A673 (cell line): ENCODE data around the gene NSL1. TPM values are rescaled to one million over a fixed set of nuclear protein-coding genes. Genes with fewer than 3 reads are reported as not detected.

Experiments used
- BruUV-seq: library from RNA; stranded (reverse); fragments of 400-500 nt; replicated peaks from 2 replicates; lab custom pipeline; 2021; lab: Mats Ljungman, UMichigan
- CTCF ChIA-PET: fragments of 300-600 bp; sonication (Branson Sonifier 250); formaldehyde crosslinking; loops from one replicate; lab custom pipeline; 2022; ENCODE audit warnings: antibody characterized with exemption; lab: Charles Lee
- POLR2A ChIA-PET: fragments of 300-600 bp; sonication (Branson Sonifier 250); formaldehyde crosslinking; loops from one replicate; lab custom pipeline; 2022; ENCODE audit warnings: antibody characterized with exemption; ENCODE audit not compliant: low non-redundant PET; lab: Charles Lee
- DNase-seq: peaks from one replicate; pipeline ENCODE4 v3.0.0-alpha.2; 2015; ENCODE audit warnings: low spot score
- H3K27ac ChIP-seq: fragments of 200-600 bp; sonication (generic); 2 replicates; pipeline ENCODE4 v1.5.1; 2016; ENCODE audit warnings: mixed run types, low read depth, mild to moderate bottlenecking, mixed read lengths, antibody characterized with exemption, low read length; ENCODE audit not compliant: poor library complexity, severe bottlenecking
- H3K27me3 ChIP-seq: fragments of 200-600 bp; sonication (generic); replicated peaks from 2 replicates; pipeline ENCODE4 v1.6.1; 2017; ENCODE audit warnings: mixed run types, low read depth, mild to moderate bottlenecking, mixed read lengths, antibody characterized with exemption, low read length; ENCODE audit not compliant: insufficient read depth, poor library complexity
- H3K36me3 ChIP-seq: fragments of 200-600 bp; sonication (generic); 2 replicates; pipeline ENCODE4 v1.6.1; 2016; ENCODE audit warnings: mixed run types, mild to moderate bottlenecking, mixed read lengths, antibody characterized with exemption, low read length; ENCODE audit not compliant: insufficient read depth, poor library complexity, severe bottlenecking
- H3K4me1 ChIP-seq: fragments of 200-600 bp; sonication (generic); 2 replicates; pipeline ENCODE4 v1.6.1; 2017; ENCODE audit warnings: mixed run types, mild to moderate bottlenecking, mixed read lengths, antibody characterized with exemption, low read length; ENCODE audit not compliant: insufficient read depth, poor library complexity, severe bottlenecking
- H3K4me3 ChIP-seq: fragments of 200-600 bp; sonication (generic); 2 replicates; pipeline ENCODE4 v1.5.1; 2016; ENCODE audit warnings: low read depth, mixed run types, mild to moderate bottlenecking, mixed read lengths, low read length; ENCODE audit not compliant: poor library complexity, severe bottlenecking
- H3K9me3 ChIP-seq: fragments of 200-600 bp; sonication (generic); 2 replicates; pipeline ENCODE4 v1.6.1; 2016; ENCODE audit warnings: mixed run types, low read depth, mild to moderate bottlenecking, mixed read lengths, antibody characterized with exemption, low read length; ENCODE audit not compliant: poor library complexity, severe bottlenecking
- EZH2 ChIP-seq: fragments of 200-600 bp; sonication (generic); IDR thresholded peaks from 2 replicates; pipeline ENCODE4 v1.6.1; 2017; ENCODE audit warnings: borderline replicate concordance, low read depth, mild to moderate bottlenecking, mixed read lengths, antibody characterized with exemption, low read length; ENCODE audit not compliant: poor library complexity, severe bottlenecking
- intact Hi-C: fragments of 100-400 bp; cut with micrococcal nuclease; formaldehyde crosslinking; loops from one replicate; pipeline ENCODE4 v1.10.0; 2022; ENCODE audit not compliant: unreplicated experiment
- total RNA-seq: library from RNA; stranded (reverse); gene quantifications from 2 replicates; pipeline ENCODE4 v1.2.3, GENCODE V29; 2021
- TF ChIP-seq, protein P1 (sequence below): fragments of 300-800, 200-600 bp; sonication (generic); conservative IDR thresholded peaks from 2 replicates; pipeline ENCODE4 v1.5.1; 2017; ENCODE audit warnings: low read depth, mild to moderate bottlenecking, antibody characterized with exemption, low read length, moderate library complexity, mixed read lengths

Gene NSL1
- total RNA-seq, 1 experiment from 2014 or later = 48.5 TPM

DNA sequence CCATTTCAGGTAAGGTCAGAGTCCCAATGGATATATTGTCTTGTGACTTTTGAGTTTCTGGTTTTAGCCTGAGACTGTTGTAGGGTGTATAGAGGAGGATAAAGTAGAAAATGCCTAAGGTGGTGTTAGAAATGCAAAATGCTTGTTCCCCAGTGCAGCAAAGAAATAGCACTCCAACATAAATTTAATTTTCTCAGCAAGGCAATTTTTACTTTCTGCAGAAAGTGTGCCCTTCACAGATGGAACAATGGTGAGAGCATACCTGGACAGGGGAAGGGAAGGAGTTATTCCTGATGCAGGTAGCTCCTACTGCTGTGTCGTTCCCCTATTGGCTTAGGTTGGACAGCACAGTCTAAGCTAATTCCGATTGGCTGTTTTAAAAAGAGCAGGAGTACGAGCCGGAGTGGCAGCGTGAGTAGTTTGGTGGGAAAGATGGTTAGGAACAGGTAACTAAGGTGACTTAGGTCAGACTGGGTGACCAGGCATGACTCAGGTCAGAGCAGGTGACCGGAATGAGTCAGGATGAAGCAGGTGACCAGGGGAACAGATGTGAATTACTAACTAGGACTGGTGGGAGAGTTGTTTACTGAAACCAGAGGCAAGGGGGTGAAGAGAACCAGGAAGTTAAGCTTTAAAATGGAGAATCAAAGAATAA is 34.3 kb upstream of the NSL1 start:
- no TSS peak for BruUV-seq
- Histone ChIP-seq H3K9me3 (peaks cover 13% of the 10 kb centered on the region), H3K4me1 (no peaks in the 10 kb centered on the region), H3K27ac (no peak overlapping the region), H3K4me3 (no peak overlapping the region), H3K27me3 (no peaks in the 10 kb centered on the region), H3K36me3 (no peaks in the 10 kb centered on the region)
- TF ChIP-seq, protein P1, sequence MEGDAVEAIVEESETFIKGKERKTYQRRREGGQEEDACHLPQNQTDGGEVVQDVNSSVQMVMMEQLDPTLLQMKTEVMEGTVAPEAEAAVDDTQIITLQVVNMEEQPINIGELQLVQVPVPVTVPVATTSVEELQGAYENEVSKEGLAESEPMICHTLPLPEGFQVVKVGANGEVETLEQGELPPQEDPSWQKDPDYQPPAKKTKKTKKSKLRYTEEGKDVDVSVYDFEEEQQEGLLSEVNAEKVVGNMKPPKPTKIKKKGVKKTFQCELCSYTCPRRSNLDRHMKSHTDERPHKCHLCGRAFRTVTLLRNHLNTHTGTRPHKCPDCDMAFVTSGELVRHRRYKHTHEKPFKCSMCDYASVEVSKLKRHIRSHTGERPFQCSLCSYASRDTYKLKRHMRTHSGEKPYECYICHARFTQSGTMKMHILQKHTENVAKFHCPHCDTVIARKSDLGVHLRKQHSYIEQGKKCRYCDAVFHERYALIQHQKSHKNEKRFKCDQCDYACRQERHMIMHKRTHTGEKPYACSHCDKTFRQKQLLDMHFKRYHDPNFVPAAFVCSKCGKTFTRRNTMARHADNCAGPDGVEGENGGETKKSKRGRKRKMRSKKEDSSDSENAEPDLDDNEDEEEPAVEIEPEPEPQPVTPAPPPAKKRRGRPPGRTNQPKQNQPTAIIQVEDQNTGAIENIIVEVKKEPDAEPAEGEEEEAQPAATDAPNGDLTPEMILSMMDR = no peak
- no peak for TF ChIP-seq EZH2
- ChIA-PET CTCF (no interaction called here), POLR2A (no interaction called here)
- intact Hi-C loops = no loop called here
- DNase-seq = no peak

DNA sequence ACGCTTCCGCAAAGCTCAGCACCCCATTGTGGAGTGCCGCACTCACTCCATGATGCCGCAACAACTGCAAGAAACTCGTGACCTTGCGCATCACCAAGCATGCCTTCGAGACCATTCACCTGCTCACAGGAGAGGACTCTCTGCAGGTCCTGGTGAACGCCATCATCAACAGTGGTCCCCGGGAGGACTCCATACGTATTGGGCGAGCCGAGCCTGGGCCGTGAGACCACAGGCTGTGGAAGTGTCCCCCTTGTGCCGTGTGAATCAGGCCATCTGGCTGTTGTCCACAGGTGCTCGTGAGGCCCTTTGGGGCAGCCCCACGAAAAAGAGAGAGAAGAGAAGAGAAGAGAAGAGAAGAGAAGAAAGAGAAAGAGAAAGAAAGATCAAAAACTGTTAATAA is 32.6 kb upstream of the NSL1 start:
- no peak for DNase-seq
- CTCF ChIA-PET = no interaction called here
- no peaks in the 10 kb centered on the region for H3K4me1 ChIP-seq
- BruUV-seq = no TSS peak
- no peaks in the 10 kb centered on the region for H3K36me3 ChIP-seq
- H3K27me3 ChIP-seq = no peaks in the 10 kb centered on the region
- peaks cover 13% of the 10 kb centered on the region for H3K9me3 ChIP-seq
- POLR2A ChIA-PET = interaction anchor here (0.6 kb wide), 1 partner anchor 1799 kb away, joined by 3 read pairs; no protein-coding TSS in a partner anchor
- TF ChIP-seq EZH2 = no peak
- TF ChIP-seq, protein P1 = no peak
- intact Hi-C loops = no loop called here
- no peak overlapping the region for H3K27ac ChIP-seq
- no peak overlapping the region for H3K4me3 ChIP-seq

DNA sequence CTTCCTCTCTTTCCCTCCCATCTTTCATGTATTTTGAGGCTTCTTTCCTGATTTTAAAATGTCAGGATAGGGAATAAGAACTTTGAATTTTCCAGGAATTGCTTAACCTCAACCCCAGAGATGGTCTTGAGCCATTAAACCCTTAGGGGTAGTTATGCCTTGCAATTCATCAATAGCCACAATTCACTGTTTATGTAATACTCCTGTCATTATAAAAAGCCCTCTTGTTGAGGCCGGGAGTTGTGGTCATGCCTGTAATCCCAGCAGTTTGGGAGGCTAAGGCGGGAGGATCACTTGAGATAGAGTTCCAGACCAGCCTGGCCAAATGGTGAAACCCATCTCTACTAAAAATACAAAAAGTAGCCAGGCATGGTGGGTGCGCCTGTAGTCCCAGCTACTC is 31.4 kb upstream of the NSL1 start:
- intact Hi-C loops = no loop called here
- POLR2A ChIA-PET = no interaction called here
- TF ChIP-seq EZH2 = no peak
- TF ChIP-seq, protein P1 = no peak

More for the DNA sequence above, 31.4 kb upstream of the NSL1 start:
- H3K27ac ChIP-seq = no peak overlapping the region
- no peak for DNase-seq
- H3K4me1 ChIP-seq = no peaks in the 10 kb centered on the region
- H3K36me3 ChIP-seq = no peaks in the 10 kb centered on the region
- H3K9me3 ChIP-seq = peaks cover 13% of the 10 kb centered on the region
- no peak overlapping the region for H3K4me3 ChIP-seq
- no TSS peak for BruUV-seq
- CTCF ChIA-PET = no interaction called here
- H3K27me3 ChIP-seq = no peaks in the 10 kb centered on the region
